ENCODE measurements around the gene C5AR1. TPM values are rescaled to one million over a fixed set of nuclear protein-coding genes. Genes with fewer than 3 reads are reported as not detected.

Gene C5AR1
- total RNA-seq, 1 experiment from 2014 or later, result 6.2 TPM

- peaks cover 36% of the 10 kb centered on the region for H3K4me1 Mint-ChIP-seq (ENCODE audit: low read depth, unreplicated experiment)
- H3K36me3 Mint-ChIP-seq (ENCODE audit: insufficient read depth, unreplicated experiment), result peaks cover 30% of the 10 kb centered on the region
- DNase-seq, result no peak
- no TSS peak for BruUV-seq (replicated peaks)
- CTCF ChIA-PET, result interaction anchor here (0.7 to 1.2 kb wide), 3 partner anchors 8 to 201 kb away, joined by 3 to 4 read pairs (median 4); partner anchors contain the start of genes DHX34 and ZC3H4
- intact Hi-C loops (cut with micrococcal nuclease; ENCODE audit: unreplicated experiment), result no loop called here
- no peak for TF ChIP-seq CTCF (IDR thresholded peaks at IDR 0.05; ENCODE audit: unreplicated experiment)
- H3K9me3 Mint-ChIP-seq (ENCODE audit: low read depth, unreplicated experiment), result no peaks in the 10 kb centered on the region
- H3K27me3 Mint-ChIP-seq (ENCODE audit: unreplicated experiment), result peaks cover 13% of the 10 kb centered on the region
- peak overlapping the region; percentile 78 for H3K27ac Mint-ChIP-seq (ENCODE audit: unreplicated experiment)
- no peak overlapping the region for H3K4me3 Mint-ChIP-seq (ENCODE audit: low read depth, unreplicated experiment)
Measured at GRCh38 chr19:47313754-47314295, 4.2 kb downstream of the C5AR1 start.

GRCh38 chr19:47315125-47315821, 5.6 kb downstream of the C5AR1 start:
- CTCF ChIA-PET, result interaction anchor here (0.6 to 1.4 kb wide), 4 partner anchors 10 to 207 kb away, joined by 3 to 7 read pairs (median 4); partner anchors contain the start of gene DHX34
- H3K27ac Mint-ChIP-seq (ENCODE audit: unreplicated experiment), result peak overlapping the region; percentile 74

GRCh38 chr19:47316513-47316912, 6.9 kb downstream of the C5AR1 start:
- no TSS peak for BruUV-seq (replicated peaks)
- DNase-seq, result no peak
- CTCF ChIA-PET, result no interaction called here
- no peak overlapping the region for H3K4me3 Mint-ChIP-seq (ENCODE audit: low read depth, unreplicated experiment)
- H3K9me3 Mint-ChIP-seq (ENCODE audit: low read depth, unreplicated experiment), result no peaks in the 10 kb centered on the region
- intact Hi-C loops (cut with micrococcal nuclease; ENCODE audit: unreplicated experiment), result no loop called here
- H3K36me3 Mint-ChIP-seq (ENCODE audit: insufficient read depth, unreplicated experiment), result peaks cover 24% of the 10 kb centered on the region
- no peak for TF ChIP-seq CTCF (IDR thresholded peaks at IDR 0.05; ENCODE audit: unreplicated experiment)
- peaks cover 36% of the 10 kb centered on the region for H3K4me1 Mint-ChIP-seq (ENCODE audit: low read depth, unreplicated experiment)
- peak overlapping the region; percentile 74 for H3K27ac Mint-ChIP-seq (ENCODE audit: unreplicated experiment)
- peaks cover 17% of the 10 kb centered on the region for H3K27me3 Mint-ChIP-seq (ENCODE audit: unreplicated experiment)

More at GRCh38 chr19:47315125-47315821, 5.6 kb downstream of the C5AR1 start:
- no TSS peak for BruUV-seq (replicated peaks)
- Mint-ChIP-seq H3K9me3 (ENCODE audit: low read depth, unreplicated experiment) (no peaks in the 10 kb centered on the region), H3K4me1 (ENCODE audit: low read depth, unreplicated experiment) (peaks cover 36% of the 10 kb centered on the region), H3K36me3 (ENCODE audit: insufficient read depth, unreplicated experiment) (peaks cover 24% of the 10 kb centered on the region), H3K4me3 (ENCODE audit: low read depth, unreplicated experiment) (peak overlapping the region; percentile 39), H3K27me3 (ENCODE audit: unreplicated experiment) (peaks cover 7% of the 10 kb centered on the region)
- no peak for TF ChIP-seq CTCF (IDR thresholded peaks at IDR 0.05; ENCODE audit: unreplicated experiment)
- intact Hi-C loops (cut with micrococcal nuclease; ENCODE audit: unreplicated experiment), result no loop called here
- DNase-seq, result peak; percentile 87

GRCh38 chr19:47319923-47320871, 10.5 kb downstream of the C5AR1 start:
- Mint-ChIP-seq H3K4me3 (ENCODE audit: low read depth, unreplicated experiment) (no peak overlapping the region), H3K36me3 (ENCODE audit: insufficient read depth, unreplicated experiment) (peaks cover 13% of the 10 kb centered on the region), H3K9me3 (ENCODE audit: low read depth, unreplicated experiment) (no peaks in the 10 kb centered on the region), H3K27ac (ENCODE audit: unreplicated experiment) (no peak overlapping the region), H3K4me1 (ENCODE audit: low read depth, unreplicated experiment) (peaks cover 15% of the 10 kb centered on the region), H3K27me3 (ENCODE audit: unreplicated experiment) (peaks cover 54% of the 10 kb centered on the region)
- BruUV-seq (replicated peaks), result no TSS peak
- DNase-seq, result no peak
- TF ChIP-seq CTCF (IDR thresholded peaks at IDR 0.05; ENCODE audit: unreplicated experiment), result no peak
- intact Hi-C loops (cut with micrococcal nuclease; ENCODE audit: unreplicated experiment), result no loop called here
- CTCF ChIA-PET, result no interaction called here

Data from Calu3 (cell line).